ENCODE results near the gene CACNA2D3. TPM values are rescaled to one million over a fixed set of nuclear protein-coding genes. Genes with fewer than 3 reads are reported as not detected.

The CACNA2D3 gene
- total and polyA plus RNA-seq, 7 donors, result 2.7 to 13.5 (median 9.0) TPM

DNA sequence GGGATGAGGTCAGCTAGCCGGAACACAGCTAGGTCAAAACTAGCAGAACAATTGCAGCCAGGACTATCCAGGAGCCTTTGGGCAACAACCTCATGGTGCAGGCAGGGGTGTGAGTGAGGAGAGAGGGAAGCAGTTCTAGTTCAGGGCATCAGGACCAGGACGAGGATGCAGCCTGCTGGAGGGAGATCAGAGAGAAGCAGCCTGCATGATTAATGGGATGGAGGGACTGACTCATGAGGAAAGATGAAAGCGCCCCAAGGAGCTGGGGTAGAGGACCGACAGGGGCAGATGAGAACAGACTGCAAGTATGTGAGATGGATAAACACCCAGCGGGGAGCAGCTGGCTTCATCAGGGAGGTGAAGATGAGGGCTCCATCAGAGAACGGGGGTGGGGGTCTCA, 843.4 kb downstream of the CACNA2D3 start:
- H3K27me3 ChIP-seq (ENCODE audit: insufficient read depth in 3 of 3, low read length in 2 of 3), result no peaks in the 10 kb centered on the region
- H3K9me3 ChIP-seq, result no peaks in the 10 kb centered on the region
- WGBS, 3 donors, result 84 to 89% (median 84%) methylated on average over 6 of the region's 6 CpGs
- no peak overlapping the region for H3K4me3 ChIP-seq
- no peaks in the 10 kb centered on the region for H3K36me3 ChIP-seq (ENCODE audit: insufficient read depth in 1 of 2, low read depth in 1 of 2)
- no peak for ATAC-seq
- H3K27ac ChIP-seq, result no peak overlapping the region
- TF ChIP-seq, protein P1, sequence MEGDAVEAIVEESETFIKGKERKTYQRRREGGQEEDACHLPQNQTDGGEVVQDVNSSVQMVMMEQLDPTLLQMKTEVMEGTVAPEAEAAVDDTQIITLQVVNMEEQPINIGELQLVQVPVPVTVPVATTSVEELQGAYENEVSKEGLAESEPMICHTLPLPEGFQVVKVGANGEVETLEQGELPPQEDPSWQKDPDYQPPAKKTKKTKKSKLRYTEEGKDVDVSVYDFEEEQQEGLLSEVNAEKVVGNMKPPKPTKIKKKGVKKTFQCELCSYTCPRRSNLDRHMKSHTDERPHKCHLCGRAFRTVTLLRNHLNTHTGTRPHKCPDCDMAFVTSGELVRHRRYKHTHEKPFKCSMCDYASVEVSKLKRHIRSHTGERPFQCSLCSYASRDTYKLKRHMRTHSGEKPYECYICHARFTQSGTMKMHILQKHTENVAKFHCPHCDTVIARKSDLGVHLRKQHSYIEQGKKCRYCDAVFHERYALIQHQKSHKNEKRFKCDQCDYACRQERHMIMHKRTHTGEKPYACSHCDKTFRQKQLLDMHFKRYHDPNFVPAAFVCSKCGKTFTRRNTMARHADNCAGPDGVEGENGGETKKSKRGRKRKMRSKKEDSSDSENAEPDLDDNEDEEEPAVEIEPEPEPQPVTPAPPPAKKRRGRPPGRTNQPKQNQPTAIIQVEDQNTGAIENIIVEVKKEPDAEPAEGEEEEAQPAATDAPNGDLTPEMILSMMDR (IDR thresholded peaks at IDR 0.05), result no peak
- no peaks in the 10 kb centered on the region for H3K4me1 ChIP-seq
- no peak for DNase-seq
- intact Hi-C loops (cut with DNase I), result no loop called here

DNA sequence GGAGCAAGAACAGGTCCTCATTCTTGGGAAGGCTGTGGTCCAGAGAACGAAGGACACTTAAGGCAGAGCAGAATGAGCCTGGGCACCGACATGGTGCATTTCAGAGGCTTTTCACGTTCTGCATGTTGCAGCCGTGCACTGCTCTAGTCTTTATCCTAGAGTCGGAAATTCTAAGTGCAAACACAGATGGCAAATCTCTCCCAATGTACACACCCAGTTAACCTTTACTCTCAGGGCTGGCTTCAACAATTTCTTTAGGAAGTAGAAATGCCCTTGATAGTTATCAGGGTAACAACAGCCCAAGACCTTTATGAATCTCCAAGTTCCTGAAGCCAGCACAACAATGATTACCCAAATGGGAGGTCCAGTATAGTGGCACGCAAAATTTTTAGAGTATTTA, 844.6 kb downstream of the CACNA2D3 start:
- intact Hi-C loops (cut with DNase I), result no loop called here
- Histone ChIP-seq H3K4me3 (no peak overlapping the region), H3K36me3 (ENCODE audit: insufficient read depth in 1 of 2, low read depth in 1 of 2) (no peaks in the 10 kb centered on the region), H3K9me3 (no peaks in the 10 kb centered on the region), H3K27ac (no peak overlapping the region), H3K27me3 (ENCODE audit: insufficient read depth in 3 of 3, low read length in 2 of 3) (no peaks in the 10 kb centered on the region), H3K4me1 (no peaks in the 10 kb centered on the region)
- ATAC-seq (no peak), DNase-seq (no peak)
- TF ChIP-seq, protein P1 (IDR thresholded peaks at IDR 0.05), result no peak
- WGBS, 3 donors, result 56 to 67% (median 63%) methylated on average over 6 of the region's 6 CpGs

DNA sequence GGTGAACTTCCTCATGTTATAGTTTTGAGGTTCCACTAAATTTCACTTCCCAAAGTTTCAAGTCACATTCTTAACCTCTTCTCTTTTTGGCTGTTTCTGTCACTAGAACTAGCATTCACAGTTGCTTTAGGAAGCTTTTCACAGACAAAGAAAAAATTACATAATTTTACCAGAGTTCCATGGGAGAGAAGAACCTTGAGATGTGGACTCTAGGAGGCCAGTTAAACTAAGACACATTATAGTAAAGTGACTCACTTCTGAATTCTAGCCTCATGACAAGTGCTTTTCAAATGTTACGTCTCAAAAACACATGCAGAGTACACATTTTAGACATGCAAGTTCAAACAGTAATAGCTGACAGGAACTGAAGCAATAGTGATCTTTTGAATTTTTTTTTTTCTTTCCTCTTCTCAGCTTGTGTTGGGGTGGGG, 845.4 kb downstream of the CACNA2D3 start:
- no peaks in the 10 kb centered on the region for H3K4me1 ChIP-seq
- H3K4me3 ChIP-seq, result no peak overlapping the region
- WGBS, 3 donors, result 86 to 91% (median 86%) methylated on average over 1 of the region's 1 CpG
- no peak for ATAC-seq
- TF ChIP-seq, protein P1 (IDR thresholded peaks at IDR 0.05), result no peak
- DNase-seq, result no peak
- intact Hi-C loops (cut with DNase I), result no loop called here
- no peak overlapping the region for H3K27ac ChIP-seq
- no peaks in the 10 kb centered on the region for H3K36me3 ChIP-seq (ENCODE audit: insufficient read depth in 1 of 2, low read depth in 1 of 2)
- no peaks in the 10 kb centered on the region for H3K9me3 ChIP-seq
- no peaks in the 10 kb centered on the region for H3K27me3 ChIP-seq (ENCODE audit: insufficient read depth in 3 of 3, low read length in 2 of 3)

DNA sequence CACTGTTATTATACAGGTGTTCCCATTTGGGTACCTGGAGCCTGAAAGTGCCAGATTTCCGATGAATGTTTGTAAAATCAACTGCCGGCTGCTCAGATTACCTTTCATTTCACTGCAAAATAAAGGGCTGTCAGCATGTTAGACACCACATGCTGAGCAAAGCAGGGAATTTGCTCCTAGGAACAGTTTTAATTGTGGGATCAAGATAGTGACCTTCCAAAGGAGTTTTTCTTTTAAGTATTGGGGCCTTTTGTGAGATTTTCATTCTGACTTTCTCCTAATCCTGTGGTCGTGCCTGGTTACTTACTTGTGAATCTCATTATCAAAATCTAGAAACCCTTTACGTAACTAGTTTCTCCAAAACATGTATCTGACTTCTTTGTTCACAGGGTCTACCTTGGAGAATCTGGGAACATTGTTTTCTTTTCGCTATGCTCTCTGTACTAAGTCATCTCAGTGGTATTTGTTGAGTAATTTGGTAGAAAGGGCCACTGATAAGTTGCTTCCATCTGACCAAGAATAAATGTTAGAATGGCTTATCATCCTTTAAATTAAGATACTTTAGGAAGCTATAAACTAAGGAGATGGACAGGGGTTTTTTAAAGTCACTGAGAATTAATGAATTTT, 846.3 kb downstream of the CACNA2D3 start:
- DNase-seq, result no peak
- TF ChIP-seq, protein P1 (IDR thresholded peaks at IDR 0.05), result no peak
- WGBS, 3 donors, result 93 to 94% (median 94%) methylated on average over 5 of the region's 5 CpGs
- no peak for ATAC-seq
- Histone ChIP-seq H3K4me3 (no peak overlapping the region), H3K27ac (no peak overlapping the region), H3K27me3 (ENCODE audit: insufficient read depth in 3 of 3, low read length in 2 of 3) (no peaks in the 10 kb centered on the region), H3K9me3 (no peaks in the 10 kb centered on the region), H3K4me1 (no peaks in the 10 kb centered on the region), H3K36me3 (ENCODE audit: insufficient read depth in 1 of 2, low read depth in 1 of 2) (no peaks in the 10 kb centered on the region)
- intact Hi-C loops (cut with DNase I), result no loop called here

DNA sequence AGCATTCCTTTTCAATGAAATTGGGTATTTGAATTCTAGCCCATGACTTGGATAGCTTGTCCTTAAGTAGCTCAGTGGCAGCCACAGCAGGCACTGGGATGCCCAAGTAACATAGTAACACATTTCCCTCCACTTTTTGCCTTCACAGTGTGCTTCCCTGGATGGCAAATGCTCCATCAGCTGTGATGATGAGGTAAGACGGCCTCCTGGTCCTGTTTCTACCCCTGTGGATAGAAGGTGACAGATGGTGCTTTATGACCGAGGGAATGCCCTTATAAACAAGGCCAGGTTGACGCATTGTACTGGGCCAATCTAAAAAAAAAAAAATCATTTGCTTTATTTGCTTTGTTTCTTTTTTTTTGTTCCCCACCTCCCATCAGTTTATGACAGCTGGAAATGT, 847.3 kb downstream of the CACNA2D3 start:
- Histone ChIP-seq H3K27ac (no peak overlapping the region), H3K4me3 (no peak overlapping the region), H3K36me3 (ENCODE audit: insufficient read depth in 1 of 2, low read depth in 1 of 2) (no peaks in the 10 kb centered on the region), H3K27me3 (ENCODE audit: insufficient read depth in 3 of 3, low read length in 2 of 3) (no peaks in the 10 kb centered on the region), H3K9me3 (no peaks in the 10 kb centered on the region), H3K4me1 (no peaks in the 10 kb centered on the region)
- 85 to 91% (median 87%) methylated on average over 3 of the region's 3 CpGs for WGBS, 3 donors
- no peak for DNase-seq
- no peak for ATAC-seq
- intact Hi-C loops (cut with DNase I), result no loop called here
- TF ChIP-seq, protein P1 (IDR thresholded peaks at IDR 0.05), result no peak

Data from psoas muscle (tissue), 8 donors.